Neural progenitor cell (in vitro differentiated cells): Measurements from ENCODE around the gene NFIA.

ENCODE experiments used
- CTCF ChIP-seq: fragments of 200-600 bp; sonication (generic); IDR thresholded peaks from 2 replicates; pipeline ENCODE4 v1.5.1; 2017; ENCODE audit warnings: antibody characterized with exemption, mild to moderate bottlenecking
- EZH2 ChIP-seq: fragments of 200-600 bp; sonication (generic); IDR thresholded peaks from 2 replicates; pipeline ENCODE4 v1.6.1; 2017; ENCODE audit warnings: antibody characterized with exemption, mild to moderate bottlenecking, moderate library complexity
- EZH2phosphoT487 ChIP-seq: fragments of 200-600 bp; sonication (generic); IDR thresholded peaks from 2 replicates; pipeline ENCODE4 v1.6.1; 2017; ENCODE audit warnings: antibody characterized with exemption

- TF ChIP-seq CTCF (no peak), EZH2 (no peak), EZH2phosphoT487 (no peak)
These were observed 19.7 kb downstream of the NFIA start for GRCh38 chr1:61102041-61102440.
